DMS79 (cell line): ENCODE data around the gene BIN2.
A peak's percentile ranks its signal among the peaks of the same experiment; 100 is the strongest.

ENCODE experiments used
- DNase-seq: peaks from one replicate; lab custom pipeline; 2025; lab: John Stamatoyannopoulos, UW

Gene BIN2

GRCh38 chr12:51254536-51254935, 69.4 kb downstream of the BIN2 start:
- DNase-seq = no peak

GRCh38 chr12:51253276-51253675, 70.7 kb downstream of the BIN2 start:
- DNase-seq = no peak

GRCh38 chr12:51247523-51248206, 76.3 kb downstream of the BIN2 start:
- DNase-seq = no peak

GRCh38 chr12:51246254-51246853, 77.6 kb downstream of the BIN2 start:
- no peak for DNase-seq

GRCh38 chr12:51245476-51246253, 78.3 kb downstream of the BIN2 start:
- no peak for DNase-seq

- DNase-seq = no peak
Measured at GRCh38 chr12:51244269-51244668, 79.7 kb downstream of the BIN2 start.

- no peak for DNase-seq
Measured at GRCh38 chr12:51242876-51243275, 81.1 kb downstream of the BIN2 start.

GRCh38 chr12:51242120-51242519, 81.9 kb downstream of the BIN2 start:
- DNase-seq = no peak

- DNase-seq = no peak
Measured at GRCh38 chr12:51240971-51241370, 83.0 kb downstream of the BIN2 start.

- DNase-seq = peak; percentile 65
Measured at GRCh38 chr12:51238510-51239334, 85.3 kb downstream of the BIN2 start, which contains the start of gene DAZAP2. TSS of gene DAZAP2 (plus strand) at chr12:51238826. CDS start at chr12:51238908, 82 bp downstream.

- no peak for DNase-seq
Measured at GRCh38 chr12:51238037-51238509, 85.9 kb downstream of the BIN2 start.

GRCh38 chr12:51234530-51234929, 89.4 kb downstream of the BIN2 start:
- DNase-seq = no peak

- DNase-seq = no peak
Measured at GRCh38 chr12:51232642-51233041, 91.3 kb downstream of the BIN2 start.
